Measurements from ENCODE around the gene C14orf39.

DNA sequence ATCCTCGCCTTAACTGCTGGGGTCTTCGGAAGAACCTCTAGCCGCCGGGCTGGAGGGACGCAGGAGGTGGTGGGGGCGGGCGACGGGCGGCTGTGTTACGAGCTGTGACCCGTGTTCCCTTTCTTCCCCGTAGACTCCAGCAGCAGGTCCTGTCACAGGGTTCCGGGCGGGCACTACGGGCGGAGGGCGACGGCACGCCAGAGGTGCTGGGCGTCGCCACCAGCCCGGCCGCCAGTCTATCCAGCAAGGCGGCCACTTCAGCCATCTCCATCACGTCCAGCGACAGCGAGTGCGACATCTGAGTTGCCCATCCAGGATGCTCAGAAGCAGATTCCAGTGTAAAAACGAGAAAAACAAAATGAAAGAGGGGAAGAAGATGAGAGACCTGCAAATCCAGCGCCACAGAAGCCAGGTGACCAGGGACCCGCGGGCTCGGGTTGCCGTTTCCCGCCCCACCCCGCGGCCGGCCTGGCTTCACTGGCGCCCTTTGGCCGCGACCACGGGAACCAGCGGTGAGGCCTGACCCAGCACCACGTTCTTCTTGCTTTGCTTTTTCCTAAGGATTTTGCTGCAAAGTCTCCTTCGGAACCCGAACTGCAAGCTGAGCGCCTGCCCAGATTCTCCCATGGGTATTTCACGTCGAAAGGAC lies 25.2 kb upstream of the C14orf39 start:
- no peak for TF ChIP-seq POLR2A (IDR thresholded peaks at IDR 0.05)
- TF ChIP-seq, protein P1, sequence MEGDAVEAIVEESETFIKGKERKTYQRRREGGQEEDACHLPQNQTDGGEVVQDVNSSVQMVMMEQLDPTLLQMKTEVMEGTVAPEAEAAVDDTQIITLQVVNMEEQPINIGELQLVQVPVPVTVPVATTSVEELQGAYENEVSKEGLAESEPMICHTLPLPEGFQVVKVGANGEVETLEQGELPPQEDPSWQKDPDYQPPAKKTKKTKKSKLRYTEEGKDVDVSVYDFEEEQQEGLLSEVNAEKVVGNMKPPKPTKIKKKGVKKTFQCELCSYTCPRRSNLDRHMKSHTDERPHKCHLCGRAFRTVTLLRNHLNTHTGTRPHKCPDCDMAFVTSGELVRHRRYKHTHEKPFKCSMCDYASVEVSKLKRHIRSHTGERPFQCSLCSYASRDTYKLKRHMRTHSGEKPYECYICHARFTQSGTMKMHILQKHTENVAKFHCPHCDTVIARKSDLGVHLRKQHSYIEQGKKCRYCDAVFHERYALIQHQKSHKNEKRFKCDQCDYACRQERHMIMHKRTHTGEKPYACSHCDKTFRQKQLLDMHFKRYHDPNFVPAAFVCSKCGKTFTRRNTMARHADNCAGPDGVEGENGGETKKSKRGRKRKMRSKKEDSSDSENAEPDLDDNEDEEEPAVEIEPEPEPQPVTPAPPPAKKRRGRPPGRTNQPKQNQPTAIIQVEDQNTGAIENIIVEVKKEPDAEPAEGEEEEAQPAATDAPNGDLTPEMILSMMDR (IDR thresholded peaks at IDR 0.05), result no peak
